RWPE2 (cell line): Measurements from ENCODE around the gene AQP9.

Experiments
- ATAC-seq: fragments of 200-7000 bp; cut with Tn5 transposase; 3 replicates; pipeline ENCODE4 v1.9.1; 2021; ENCODE audit warnings: low read depth
- DNase-seq: peaks from one replicate; pipeline ENCODE4 v3.0.0-alpha.2; 2020; ENCODE audit warnings: low spot score
- H3K27ac ChIP-seq: fragments of 450-650 bp; 2 replicates; pipeline ENCODE4 v1.5.1; 2017; ENCODE audit warnings: mild to moderate bottlenecking; ENCODE audit not compliant: poor library complexity, severe bottlenecking
- H3K27me3 ChIP-seq: fragments of 250-450 bp; sonication (Bioruptor Pico); 2 replicates; pipeline ENCODE4 v1.5.1; 2021; ENCODE audit warnings: mild to moderate bottlenecking, moderate library complexity; ENCODE audit not compliant: insufficient read depth, poor library complexity, severe bottlenecking
- H3K36me3 ChIP-seq: fragments of 250-450 bp; sonication (Bioruptor Pico); 2 replicates; pipeline ENCODE4 v1.5.1; 2020; ENCODE audit warnings: low read depth, mild to moderate bottlenecking, moderate library complexity
- H3K4me1 ChIP-seq: fragments of 250-450 bp; sonication (Bioruptor Pico); 2 replicates; pipeline ENCODE4 v1.5.1; 2021; ENCODE audit warnings: mild to moderate bottlenecking, moderate library complexity; ENCODE audit not compliant: insufficient read depth, poor library complexity, severe bottlenecking
- H3K4me3 ChIP-seq: fragments of 250-450 bp; sonication (Bioruptor Pico); 2 replicates; pipeline ENCODE4 v1.5.1; 2021; ENCODE audit warnings: mild to moderate bottlenecking, moderate library complexity; ENCODE audit not compliant: severe bottlenecking
- H3K9me3 ChIP-seq: fragments of 250-450 bp; sonication (Bioruptor Pico); 2 replicates; pipeline ENCODE4 v1.5.1; 2021; ENCODE audit warnings: mild to moderate bottlenecking, moderate library complexity; ENCODE audit not compliant: severe bottlenecking
- TF ChIP-seq, protein P1 (sequence below): fragments of 450-650 bp; IDR thresholded peaks from one replicate; pipeline ENCODE4 v1.5.1; 2017; ENCODE audit warnings: mild to moderate bottlenecking, moderate library complexity; ENCODE audit not compliant: poor library complexity, severe bottlenecking

The AQP9 gene, protein sequence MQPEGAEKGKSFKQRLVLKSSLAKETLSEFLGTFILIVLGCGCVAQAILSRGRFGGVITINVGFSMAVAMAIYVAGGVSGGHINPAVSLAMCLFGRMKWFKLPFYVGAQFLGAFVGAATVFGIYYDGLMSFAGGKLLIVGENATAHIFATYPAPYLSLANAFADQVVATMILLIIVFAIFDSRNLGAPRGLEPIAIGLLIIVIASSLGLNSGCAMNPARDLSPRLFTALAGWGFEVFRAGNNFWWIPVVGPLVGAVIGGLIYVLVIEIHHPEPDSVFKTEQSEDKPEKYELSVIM

DNA sequence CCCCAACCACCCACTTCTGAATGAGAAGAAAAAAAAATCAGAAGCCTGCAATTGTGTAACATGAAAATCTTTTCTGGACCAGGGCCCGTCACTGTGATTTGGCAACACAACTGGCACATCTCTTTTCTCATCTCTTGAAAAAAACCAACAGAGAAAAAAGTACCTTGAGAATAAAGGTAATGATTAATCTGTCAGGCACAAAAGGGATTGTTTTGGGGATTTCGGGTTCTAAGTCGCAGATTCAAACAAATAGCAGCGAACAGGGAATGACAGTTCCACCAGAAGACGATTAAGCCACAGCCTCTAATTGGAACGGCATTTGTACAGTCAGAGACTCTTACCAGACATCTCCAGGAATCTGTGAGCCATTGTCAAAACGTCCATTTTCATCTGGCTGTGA is at the start of gene AQP9:
AQP9 (plus strand) TSS at position 276 of the 400 bp plus-strand sequence. CDS start 185 bp downstream, outside the sequence.
- no peaks in the 10 kb centered on the region for H3K27me3 ChIP-seq
- no peak within 1 kb of the TSS for H3K4me3 ChIP-seq

DNA sequence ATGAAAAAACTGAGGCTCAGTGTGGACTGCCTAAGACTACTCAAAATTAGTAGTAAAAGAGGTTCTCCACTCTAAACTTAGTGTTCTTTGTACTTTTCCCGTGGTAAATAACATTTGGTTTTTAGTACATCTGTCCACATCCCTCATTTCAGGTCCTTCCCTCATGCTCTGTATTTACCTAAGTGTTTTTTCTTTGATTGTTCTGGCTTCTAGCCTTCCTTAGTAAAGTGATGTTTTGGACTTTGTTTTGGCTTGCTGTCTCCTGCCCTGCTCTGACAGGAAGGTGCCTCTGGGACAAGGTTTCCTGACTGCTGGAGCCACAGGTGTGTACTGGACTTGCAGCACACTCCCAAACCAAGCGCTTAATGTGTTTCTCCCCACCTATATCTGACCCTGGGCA is 42.8 kb upstream of the AQP9 start:
- Histone ChIP-seq H3K36me3 (no peaks in the 10 kb centered on the region), H3K27ac (no peak overlapping the region), H3K9me3 (no peaks in the 10 kb centered on the region), H3K4me3 (no peak overlapping the region), H3K27me3 (peaks cover 13% of the 10 kb centered on the region), H3K4me1 (no peaks in the 10 kb centered on the region)
- ATAC-seq: peak; percentile 29
- TF ChIP-seq, protein P1, sequence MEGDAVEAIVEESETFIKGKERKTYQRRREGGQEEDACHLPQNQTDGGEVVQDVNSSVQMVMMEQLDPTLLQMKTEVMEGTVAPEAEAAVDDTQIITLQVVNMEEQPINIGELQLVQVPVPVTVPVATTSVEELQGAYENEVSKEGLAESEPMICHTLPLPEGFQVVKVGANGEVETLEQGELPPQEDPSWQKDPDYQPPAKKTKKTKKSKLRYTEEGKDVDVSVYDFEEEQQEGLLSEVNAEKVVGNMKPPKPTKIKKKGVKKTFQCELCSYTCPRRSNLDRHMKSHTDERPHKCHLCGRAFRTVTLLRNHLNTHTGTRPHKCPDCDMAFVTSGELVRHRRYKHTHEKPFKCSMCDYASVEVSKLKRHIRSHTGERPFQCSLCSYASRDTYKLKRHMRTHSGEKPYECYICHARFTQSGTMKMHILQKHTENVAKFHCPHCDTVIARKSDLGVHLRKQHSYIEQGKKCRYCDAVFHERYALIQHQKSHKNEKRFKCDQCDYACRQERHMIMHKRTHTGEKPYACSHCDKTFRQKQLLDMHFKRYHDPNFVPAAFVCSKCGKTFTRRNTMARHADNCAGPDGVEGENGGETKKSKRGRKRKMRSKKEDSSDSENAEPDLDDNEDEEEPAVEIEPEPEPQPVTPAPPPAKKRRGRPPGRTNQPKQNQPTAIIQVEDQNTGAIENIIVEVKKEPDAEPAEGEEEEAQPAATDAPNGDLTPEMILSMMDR: no peak
- DNase-seq: no peak

More for the DNA sequence above, at the start of gene AQP9:
- TF ChIP-seq, protein P1: no peak
- no peaks in the 10 kb centered on the region for H3K9me3 ChIP-seq
- H3K4me1 ChIP-seq: no peaks in the 10 kb centered on the region
- DNase-seq (no peak), ATAC-seq (no peak)
- H3K36me3 ChIP-seq: no peaks in the 10 kb centered on the region
- no peak within 1 kb of the TSS for H3K27ac ChIP-seq

DNA sequence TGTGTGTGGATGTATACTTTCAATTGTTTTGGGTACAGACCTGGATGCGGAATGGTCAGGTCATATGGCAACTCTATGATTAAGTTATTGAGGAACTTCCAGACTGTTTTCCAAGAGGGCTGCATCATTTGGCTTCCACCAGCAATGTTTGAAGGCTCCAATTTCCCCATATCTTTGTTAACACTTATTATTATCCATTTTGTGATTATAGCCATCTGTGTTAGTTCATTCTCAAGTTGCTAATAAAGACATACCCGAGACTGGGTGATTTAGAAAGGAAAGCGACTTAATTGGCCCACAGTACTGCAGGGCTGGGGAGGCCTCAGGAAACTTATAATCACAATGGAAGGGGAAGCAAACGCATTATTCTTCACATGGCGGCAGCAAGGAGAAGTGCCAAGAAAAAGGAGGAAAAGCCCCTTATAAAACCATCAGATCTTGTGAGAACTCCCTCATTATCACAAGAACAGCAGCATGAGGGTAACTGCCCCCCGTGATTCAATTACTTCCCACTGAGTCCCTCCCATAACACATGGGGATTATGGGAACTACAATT is 41.6 kb upstream of the AQP9 start:
- no peak for ATAC-seq
- TF ChIP-seq, protein P1: no peak

DNA sequence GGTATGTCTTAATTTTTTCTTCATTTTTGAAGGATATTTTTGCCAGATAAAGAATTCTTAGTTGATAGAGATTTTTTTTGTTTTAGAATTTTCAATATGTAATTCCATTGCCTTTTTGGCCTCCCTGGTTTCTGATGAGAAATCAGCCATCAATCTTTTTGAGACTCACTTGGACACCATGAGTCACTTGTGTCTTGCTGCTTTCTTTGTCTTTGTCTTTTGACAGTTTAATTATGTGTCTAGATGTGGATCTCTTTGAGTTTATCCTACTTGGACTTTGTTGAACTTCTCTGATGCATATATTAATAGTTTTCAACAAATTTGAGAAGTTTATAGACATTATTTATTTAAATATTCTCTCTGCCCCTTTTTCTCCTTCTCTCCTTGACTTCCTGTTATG is 34.7 kb upstream of the AQP9 start:
- no peak overlapping the region for H3K4me3 ChIP-seq
- H3K27ac ChIP-seq: no peak overlapping the region
- H3K36me3 ChIP-seq: no peaks in the 10 kb centered on the region
- ATAC-seq: no peak
- no peaks in the 10 kb centered on the region for H3K4me1 ChIP-seq
- no peak for DNase-seq
- TF ChIP-seq, protein P1: no peak
- peaks cover 16% of the 10 kb centered on the region for H3K27me3 ChIP-seq
- no peaks in the 10 kb centered on the region for H3K9me3 ChIP-seq

More for the DNA sequence above, 41.6 kb upstream of the AQP9 start:
- no peaks in the 10 kb centered on the region for H3K36me3 ChIP-seq
- DNase-seq: no peak
- H3K4me1 ChIP-seq: no peaks in the 10 kb centered on the region
- no peak overlapping the region for H3K27ac ChIP-seq
- H3K9me3 ChIP-seq: no peaks in the 10 kb centered on the region
- peaks cover 22% of the 10 kb centered on the region for H3K27me3 ChIP-seq
- no peak overlapping the region for H3K4me3 ChIP-seq

DNA sequence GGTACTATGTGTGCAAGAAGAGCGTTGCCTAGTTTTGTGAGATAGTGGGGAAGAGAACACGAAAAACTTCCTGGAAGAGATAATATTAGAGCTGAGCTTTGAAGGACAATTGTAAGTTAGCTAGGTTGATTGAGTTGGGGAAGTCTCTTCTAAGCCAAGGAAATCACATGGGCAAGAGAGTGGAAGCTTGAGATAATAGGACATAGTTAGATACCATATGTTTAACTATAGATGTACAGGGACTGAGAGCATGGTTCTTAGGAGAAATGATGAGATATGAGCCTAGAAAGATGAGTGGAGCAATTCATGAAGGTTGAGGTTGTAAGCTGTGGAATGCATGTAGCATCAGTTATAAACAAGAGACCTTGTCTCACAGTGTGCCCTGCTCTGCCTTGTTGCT is 30.1 kb upstream of the AQP9 start:
- TF ChIP-seq, protein P1: no peak
- no peaks in the 10 kb centered on the region for H3K4me1 ChIP-seq
- ATAC-seq: no peak

More for the DNA sequence above, 30.1 kb upstream of the AQP9 start:
- Histone ChIP-seq H3K36me3 (no peaks in the 10 kb centered on the region), H3K27me3 (no peaks in the 10 kb centered on the region), H3K9me3 (no peaks in the 10 kb centered on the region), H3K4me3 (no peak overlapping the region), H3K27ac (no peak overlapping the region)
- DNase-seq: no peak
